Measurements from ENCODE around the gene TLL2. TPM values are rescaled to one million over a fixed set of nuclear protein-coding genes. Genes with fewer than 3 reads are reported as not detected.

The TLL2 gene
- total and polyA plus RNA-seq, 4 experiments from 2014 or later, result 0.03 to 0.17 TPM; not detected in 2

GRCh38 chr10:96402417-96403305, 111.1 kb downstream of the TLL2 start:
- H3K27me3 Mint-ChIP-seq, result peaks cover 34 to 48% of the 10 kb centered on the region in 2 donors
- H3K4me1 Mint-ChIP-seq, result no peaks in the 10 kb centered on the region
- Histone ChIP-seq H3K9me3 (ENCODE audit: control insufficient read depth in 1 of 2, low read length in 2 of 2) (no peaks in the 10 kb centered on the region), H3K27ac (ENCODE audit: low read depth, low read length) (no peak overlapping the region), H3K27me3 (ENCODE audit: insufficient read depth, low read length) (no peaks in the 10 kb centered on the region), H3K36me3 (ENCODE audit: insufficient read depth, low read length) (no peaks in the 10 kb centered on the region), H3K4me3 (ENCODE audit: low read length in 2 of 2) (no peak overlapping the region), H3K4me1 (ENCODE audit: insufficient read depth, low read length) (no peaks in the 10 kb centered on the region)
- POLR2A ChIA-PET (ENCODE audit: partially characterized antibody), result no interaction called here
- no peaks in the 10 kb centered on the region for H3K9me3 Mint-ChIP-seq
- CTCF ChIA-PET (ENCODE audit: partially characterized antibody), result no interaction called here
- no peak overlapping the region for H3K4me3 Mint-ChIP-seq
- no peak overlapping the region for H3K27ac Mint-ChIP-seq
- no peaks in the 10 kb centered on the region for H3K36me3 Mint-ChIP-seq
- intact Hi-C loops (cut with micrococcal nuclease), result no loop called here
- DNase-seq, result no peak

- Mint-ChIP-seq H3K9me3 (no peaks in the 10 kb centered on the region), H3K36me3 (no peaks in the 10 kb centered on the region), H3K27me3 (peaks cover 26 to 38% of the 10 kb centered on the region in 2 donors), H3K27ac (no peak overlapping the region), H3K4me1 (peaks cover 0 to 2% (median under 1%) of the 10 kb centered on the region in 4 donors), H3K4me3 (no peak overlapping the region)
- Histone ChIP-seq H3K36me3 (ENCODE audit: insufficient read depth, low read length) (no peaks in the 10 kb centered on the region), H3K4me1 (ENCODE audit: insufficient read depth, low read length) (no peaks in the 10 kb centered on the region), H3K9me3 (ENCODE audit: control insufficient read depth in 1 of 2, low read length in 2 of 2) (no peaks in the 10 kb centered on the region), H3K27ac (ENCODE audit: low read depth, low read length) (no peak overlapping the region), H3K4me3 (ENCODE audit: low read length in 2 of 2) (no peak overlapping the region), H3K27me3 (ENCODE audit: insufficient read depth, low read length) (no peaks in the 10 kb centered on the region)
- ChIA-PET CTCF (ENCODE audit: partially characterized antibody) (no interaction called here), POLR2A (ENCODE audit: partially characterized antibody) (no interaction called here)
- intact Hi-C loops (cut with micrococcal nuclease), result no loop called here
- no peak for DNase-seq
Measured at GRCh38 chr10:96401036-96401435, 112.7 kb downstream of the TLL2 start.

GRCh38 chr10:96400465-96400864, 113.3 kb downstream of the TLL2 start:
- no peak overlapping the region for H3K4me3 ChIP-seq (ENCODE audit: low read length in 2 of 2)
- no peaks in the 10 kb centered on the region for H3K27me3 ChIP-seq (ENCODE audit: insufficient read depth, low read length)
- Mint-ChIP-seq H3K27me3 (peaks cover 26 to 39% of the 10 kb centered on the region in 2 donors), H3K9me3 (no peaks in the 10 kb centered on the region), H3K27ac (no peak overlapping the region), H3K4me1 (peaks cover 0 to 4% (median 2%) of the 10 kb centered on the region in 4 donors), H3K36me3 (no peaks in the 10 kb centered on the region), H3K4me3 (no peak overlapping the region)
- H3K27ac ChIP-seq (ENCODE audit: low read depth, low read length), result no peak overlapping the region
- H3K36me3 ChIP-seq (ENCODE audit: insufficient read depth, low read length), result no peaks in the 10 kb centered on the region
- POLR2A ChIA-PET (ENCODE audit: partially characterized antibody), result no interaction called here
- CTCF ChIA-PET (ENCODE audit: partially characterized antibody), result no interaction called here
- no peaks in the 10 kb centered on the region for H3K9me3 ChIP-seq (ENCODE audit: control insufficient read depth in 1 of 2, low read length in 2 of 2)
- no peaks in the 10 kb centered on the region for H3K4me1 ChIP-seq (ENCODE audit: insufficient read depth, low read length)
- intact Hi-C loops (cut with micrococcal nuclease), result no loop called here
- DNase-seq, result no peak

GRCh38 chr10:96397902-96398301, 115.8 kb downstream of the TLL2 start:
- Histone ChIP-seq H3K27me3 (ENCODE audit: insufficient read depth, low read length) (no peaks in the 10 kb centered on the region), H3K4me3 (ENCODE audit: low read length in 2 of 2) (no peak overlapping the region), H3K36me3 (ENCODE audit: insufficient read depth, low read length) (no peaks in the 10 kb centered on the region), H3K9me3 (ENCODE audit: control insufficient read depth in 1 of 2, low read length in 2 of 2) (no peaks in the 10 kb centered on the region), H3K27ac (ENCODE audit: low read depth, low read length) (no peak overlapping the region), H3K4me1 (ENCODE audit: insufficient read depth, low read length) (no peaks in the 10 kb centered on the region)
- H3K27me3 Mint-ChIP-seq, result peaks cover 23 to 38% of the 10 kb centered on the region in 2 donors
- no peaks in the 10 kb centered on the region for H3K9me3 Mint-ChIP-seq
- no peak overlapping the region for H3K27ac Mint-ChIP-seq
- H3K36me3 Mint-ChIP-seq, result no peaks in the 10 kb centered on the region
- intact Hi-C loops (cut with micrococcal nuclease), result loop anchor here (10.0 kb wide), 1 partner anchor 247 kb away; no protein-coding TSS in a partner anchor
- ChIA-PET POLR2A (ENCODE audit: partially characterized antibody) (no interaction called here), CTCF (ENCODE audit: partially characterized antibody) (interaction anchor here (1.2 to 2.6 kb wide), 4 partner anchors 11 to 27 kb away, joined by 3 to 11 read pairs (median 5); no protein-coding TSS in a partner anchor)
- H3K4me1 Mint-ChIP-seq, result peaks cover 0 to 4% (median 2%) of the 10 kb centered on the region in 4 donors
- no peak for DNase-seq
- H3K4me3 Mint-ChIP-seq, result no peak overlapping the region

GRCh38 chr10:96395931-96396877, 117.5 kb downstream of the TLL2 start:
- peak overlapping the region in 1 of 7 donors; percentile 44 for H3K27ac Mint-ChIP-seq
- ChIA-PET CTCF (ENCODE audit: partially characterized antibody) (interaction anchor here (0.8 to 3.1 kb wide), 12 partner anchors 11 to 814 kb away, joined by 3 to 17 read pairs (median 4); no protein-coding TSS in a partner anchor), POLR2A (ENCODE audit: partially characterized antibody) (no interaction called here)
- Histone ChIP-seq H3K27ac (ENCODE audit: low read depth, low read length) (no peak overlapping the region), H3K27me3 (ENCODE audit: insufficient read depth, low read length) (no peaks in the 10 kb centered on the region), H3K36me3 (ENCODE audit: insufficient read depth, low read length) (no peaks in the 10 kb centered on the region), H3K4me1 (ENCODE audit: insufficient read depth, low read length) (no peaks in the 10 kb centered on the region), H3K9me3 (ENCODE audit: control insufficient read depth in 1 of 2, low read length in 2 of 2) (no peaks in the 10 kb centered on the region), H3K4me3 (ENCODE audit: low read length in 2 of 2) (peak overlapping the region in 1 of 2 donors; percentile 14)
- H3K4me3 Mint-ChIP-seq, result peak overlapping the region in 3 of 8 donors; percentile 34 to 64 (median 56)
- no peaks in the 10 kb centered on the region for H3K9me3 Mint-ChIP-seq
- DNase-seq, result peak in 4 of 5 donors; percentile 46 to 53 (median 48)
- intact Hi-C loops (cut with micrococcal nuclease), result loop anchor here (1.0 to 10.0 kb wide), 2 partner anchors 115 to 249 kb away; no protein-coding TSS in a partner anchor
- peaks cover 0 to 4% (median 2%) of the 10 kb centered on the region in 4 donors for H3K4me1 Mint-ChIP-seq
- no peaks in the 10 kb centered on the region for H3K36me3 Mint-ChIP-seq
- H3K27me3 Mint-ChIP-seq, result peaks cover 16 to 34% of the 10 kb centered on the region in 2 donors

GRCh38 chr10:96390460-96390864, 123.3 kb downstream of the TLL2 start:
- Mint-ChIP-seq H3K27ac (no peak overlapping the region), H3K4me3 (no peak overlapping the region), H3K9me3 (peaks cover 0 to 2% (median 0%) of the 10 kb centered on the region in 8 donors), H3K4me1 (no peaks in the 10 kb centered on the region), H3K36me3 (no peaks in the 10 kb centered on the region), H3K27me3 (peaks cover 4 to 14% of the 10 kb centered on the region in 2 donors)
- Histone ChIP-seq H3K4me1 (ENCODE audit: insufficient read depth, low read length) (no peaks in the 10 kb centered on the region), H3K27ac (ENCODE audit: low read depth, low read length) (no peak overlapping the region), H3K36me3 (ENCODE audit: insufficient read depth, low read length) (no peaks in the 10 kb centered on the region), H3K4me3 (ENCODE audit: low read length in 2 of 2) (no peak overlapping the region), H3K27me3 (ENCODE audit: insufficient read depth, low read length) (no peaks in the 10 kb centered on the region), H3K9me3 (ENCODE audit: control insufficient read depth in 1 of 2, low read length in 2 of 2) (no peaks in the 10 kb centered on the region)
- POLR2A ChIA-PET (ENCODE audit: partially characterized antibody), result no interaction called here
- intact Hi-C loops (cut with micrococcal nuclease), result loop anchor here (10.0 kb wide), 1 partner anchor 254 kb away; no protein-coding TSS in a partner anchor
- DNase-seq, result no peak
- CTCF ChIA-PET (ENCODE audit: partially characterized antibody), result interaction anchor here (0.9 to 1.1 kb wide), 2 partner anchors 15 to 19 kb away, joined by 3 read pairs; no protein-coding TSS in a partner anchor
